K562 (cell line): ENCODE measurements around the gene PRKAR2B.

Experiments used
- CEBPG ChIP-seq, 3 experiments: fragments of 200-800 bp in 1 of 3; sonication (Bioruptor generic) in 1 of 3; sonication (generic) in 1 of 3; formaldehyde crosslinking in 1 of 3; IDR thresholded peaks in 2 of 3; conservative IDR thresholded peaks in 1 of 3; 2 replicates each; pipeline versions ENCODE4 v1.6.1 to v1.8.0; 2016 to 2022; ENCODE audit warnings: missing compliant biosample characterization in 2 of 3, missing genetic modification characterization in 2 of 3, mild to moderate bottlenecking in 1 of 3, missing genetic modification reagents in 1 of 3
- CREB3L1 ChIP-seq: fragments of 450-650 bp; IDR thresholded peaks from 2 replicates; pipeline ENCODE4 v1.6.1; 2014; ENCODE audit warnings: low read depth, mild to moderate bottlenecking, moderate library complexity, borderline replicate concordance
- CREM ChIP-seq: IDR thresholded peaks from 2 replicates; pipeline ENCODE4 v1.6.1; 2014; ENCODE audit warnings: antibody characterized with exemption, low read depth
- CTCF ChIP-seq, 3 experiments: IDR thresholded peaks in 2 of 3; conservative IDR thresholded peaks in 1 of 3; 2 replicates each; pipeline ENCODE4 v1.5.1; 2011 to 2012; ENCODE audit warnings: low read length in 3 of 3, mild to moderate bottlenecking in 3 of 3, control low read depth in 2 of 3, improper control_type of control experiment in 1 of 3, inconsistent platforms in 1 of 3, low read depth in 1 of 3, mixed read lengths in 1 of 3, moderate library complexity in 1 of 3; ENCODE audit not compliant: insufficient read depth in 2 of 3
- DLX4 ChIP-seq: fragments of 250-450 bp; sonication (Bioruptor Pico); IDR thresholded peaks from 2 replicates; pipeline ENCODE4 v1.6.1; 2021; ENCODE audit warnings: mild to moderate bottlenecking
- GTF2B ChIP-seq: IDR thresholded peaks from 2 replicates; pipeline ENCODE4 v1.6.1; 2011; ENCODE audit not compliant: insufficient read length; ENCODE audit errors: extremely low read depth
- NCOA2 ChIP-seq, 2 experiments: fragments of 450-650 bp; IDR thresholded peaks; 2 replicates each; pipeline ENCODE4 v1.6.1; 2018; ENCODE audit warnings: mild to moderate bottlenecking in 2 of 2, moderate library complexity in 1 of 2; ENCODE audit not compliant: partially characterized antibody in 2 of 2
- NCOR1 ChIP-seq: fragments of 450-650 bp; IDR thresholded peaks from 2 replicates; pipeline ENCODE4 v1.6.1; 2016; ENCODE audit warnings: mild to moderate bottlenecking, moderate library complexity
- RAD21 ChIP-seq, 2 experiments: fragments of 250-450 bp in 1 of 2; fragments of 450-650 bp in 1 of 2; sonication (Bioruptor Pico) in 1 of 2; formaldehyde crosslinking in 1 of 2; IDR thresholded peaks in 1 of 2; conservative IDR thresholded peaks in 1 of 2; 2 replicates each; pipeline versions ENCODE4 v1.4.0 to v1.8.0; 2020 to 2022; ENCODE audit warnings: mild to moderate bottlenecking in 2 of 2, moderate library complexity in 1 of 2
- RAD51 ChIP-seq: fragments of 450-650 bp; IDR thresholded peaks from 2 replicates; pipeline ENCODE4 v1.7.1; 2016; ENCODE audit warnings: low read depth, mild to moderate bottlenecking, borderline replicate concordance
- TSHZ1 ChIP-seq: fragments of 250-450 bp; sonication (Bioruptor Pico); IDR thresholded peaks from 2 replicates; pipeline ENCODE4 v1.4.0; 2020; ENCODE audit warnings: mild to moderate bottlenecking, moderate library complexity
- ZKSCAN1 ChIP-seq: fragments of 150-350 bp; IDR thresholded peaks from 2 replicates; pipeline ENCODE4 v1.6.1; 2016; ENCODE audit warnings: low read depth, low read length
- ZNF398 ChIP-seq: fragments of 250-450 bp; sonication (Bioruptor Pico); IDR thresholded peaks from 2 replicates; pipeline ENCODE4 v1.8.0; 2021; ENCODE audit warnings: moderate library complexity, mild to moderate bottlenecking, inconsistent platforms

GRCh38 chr7:107123392-107123791 is 78.9 kb downstream of the PRKAR2B start:
- no peak for TF ChIP-seq RAD51
- no peak for TF ChIP-seq DLX4 (CRISPR knock-in tag)
- TF ChIP-seq CTCF (IDR thresholded peaks at IDR 0.05 in 2 of 3, conservative IDR thresholded peaks at IDR 0.05 in 1 of 3; ENCODE audit: insufficient read depth in 2 of 3, low read depth in 1 of 3, low read length in 3 of 3), result no peak
- TF ChIP-seq GTF2B, result no peak
- TF ChIP-seq RAD21 (CRISPR knock-in tag; conservative IDR thresholded peaks at IDR 0.05 in 1 of 2, IDR thresholded peaks at IDR 0.05 in 1 of 2), result no peak
- no peak for TF ChIP-seq NCOA2 (IDR thresholded peaks at IDR 0.05; ENCODE audit: partially characterized antibody in 2 of 2)
- no peak for TF ChIP-seq CREM
- TF ChIP-seq TSHZ1 (CRISPR knock-in tag), result no peak
- TF ChIP-seq ZKSCAN1, result no peak
- TF ChIP-seq CREB3L1, result no peak
- no peak for TF ChIP-seq CEBPG (CRISPR knock-in tag; IDR thresholded peaks at IDR 0.05)
- no peak for TF ChIP-seq CEBPG (tag; conservative IDR thresholded peaks at IDR 0.05 in 1 of 2, IDR thresholded peaks at IDR 0.05 in 1 of 2)
- TF ChIP-seq ZNF398 (CRISPR knock-in tag), result no peak
- TF ChIP-seq NCOR1, result no peak
